Left lung (tissue), 10 donors: Measurements from ENCODE around the gene LRPPRC. TPM values are rescaled to one million over a fixed set of nuclear protein-coding genes. Genes with fewer than 3 reads are reported as not detected.

ENCODE experiments used
- ATAC-seq: fragments of 200-7000 bp; cut with Tn5 transposase; one replicate; pipeline ENCODE4 v1.9.1; 2020; ENCODE audit warnings: moderate library complexity
- DNase-seq, 4 donors: peaks; one replicate each; pipeline ENCODE4 v3.0.0-alpha.2; 2013 to 2020
- H3K27ac ChIP-seq, 2 donors: fragments of 200-600 bp; sonication (generic) in 1 of 2; one replicate each; pipeline versions ENCODE4 v1.5.0 to v1.8.0; 2020 to 2021
- H3K27me3 ChIP-seq, 2 donors: fragments of 200-600 bp; sonication (generic) in 1 of 2; one replicate each; pipeline versions ENCODE4 v1.5.0 to v1.8.0; 2020 to 2021
- H3K36me3 ChIP-seq, 2 donors: fragments of 200-600 bp; sonication (generic) in 1 of 2; one replicate each; pipeline versions ENCODE4 v1.5.0 to v1.8.0; 2020 to 2021
- H3K4me1 ChIP-seq, 2 donors: fragments of 200-600 bp; one replicate each; pipeline ENCODE4 v1.8.0; 2021
- H3K4me3 ChIP-seq, 2 donors: fragments of 200-600 bp; sonication (generic) in 1 of 2; one replicate each; pipeline versions ENCODE4 v1.5.0 to v1.8.0; 2020 to 2021; ENCODE audit warnings: mild to moderate bottlenecking in 1 of 2
- H3K9me3 ChIP-seq, 2 donors: fragments of 200-600 bp; sonication (generic) in 1 of 2; one replicate each; pipeline versions ENCODE4 v1.5.0 to v1.8.0; 2020 to 2021
- intact Hi-C, 2 donors: fragments of 100-400 bp; cut with DNase I; formaldehyde crosslinking; loops; one replicate each; pipeline versions ENCODE4 v1.11.2 to v1.14.2; 2022
- polyA plus RNA-seq, 6 donors: library from polyadenylated mRNA; unstranded; fragments of 120-200 nt; gene quantifications; one replicate each; pipeline ENCODE4 v1.2.1, GENCODE V29; 2013; ENCODE audit not compliant: insufficient read length in 6 of 6
- total RNA-seq, 2 donors: library from RNA; stranded (reverse); fragmentation: NEBNext Ultra II Directional; extraction: Animal tissue kit (Norgen Biotek cat#: 25700); gene quantifications; one replicate each; pipeline ENCODE4 v1.2.1, GENCODE V29; 2021
- TF ChIP-seq, protein P1 (sequence below), 2 donors: fragments of 200-600 bp; sonication (generic) in 1 of 2; IDR thresholded peaks; one replicate each; pipeline versions ENCODE4 v1.5.0 to v1.8.0; 2021; ENCODE audit warnings: antibody characterized with exemption in 2 of 2
- donor health status: DM: no; HTN: yes; CAD: no.
- donor health status: DM: no; HTN: no; CAD: no.

Gene LRPPRC
- total and polyA plus RNA-seq, 8 donors, result 63.1 to 112 (median 98.5) TPM

DNA sequence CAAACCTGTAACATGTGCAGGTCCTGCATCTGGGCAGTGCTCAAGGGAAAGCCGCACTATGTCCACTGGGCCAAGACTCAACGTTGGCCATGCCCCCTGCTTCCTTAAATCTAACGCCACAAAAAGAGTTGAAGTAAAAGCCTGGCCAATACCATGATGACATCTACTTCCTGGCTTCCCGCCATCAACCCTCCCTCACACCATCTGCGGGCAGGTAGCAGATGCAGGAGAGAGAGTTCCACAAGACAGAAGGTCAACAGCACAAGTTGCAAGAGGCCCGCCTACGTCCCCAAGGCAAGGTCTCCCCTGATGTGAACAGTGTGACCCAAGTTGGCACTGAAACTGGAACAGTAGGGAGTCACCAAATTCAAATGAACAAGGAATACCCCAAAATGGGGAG is 108.6 kb downstream of the LRPPRC start:
- Histone ChIP-seq H3K4me3 (no peak overlapping the region), H3K4me1 (peaks cover 6 to 8% of the 10 kb centered on the region in 2 donors), H3K9me3 (no peaks in the 10 kb centered on the region), H3K27me3 (no peaks in the 10 kb centered on the region), H3K27ac (no peak overlapping the region), H3K36me3 (peaks cover 0 to 62% of the 10 kb centered on the region in 2 donors)
- no peak for DNase-seq
- TF ChIP-seq, protein P1, sequence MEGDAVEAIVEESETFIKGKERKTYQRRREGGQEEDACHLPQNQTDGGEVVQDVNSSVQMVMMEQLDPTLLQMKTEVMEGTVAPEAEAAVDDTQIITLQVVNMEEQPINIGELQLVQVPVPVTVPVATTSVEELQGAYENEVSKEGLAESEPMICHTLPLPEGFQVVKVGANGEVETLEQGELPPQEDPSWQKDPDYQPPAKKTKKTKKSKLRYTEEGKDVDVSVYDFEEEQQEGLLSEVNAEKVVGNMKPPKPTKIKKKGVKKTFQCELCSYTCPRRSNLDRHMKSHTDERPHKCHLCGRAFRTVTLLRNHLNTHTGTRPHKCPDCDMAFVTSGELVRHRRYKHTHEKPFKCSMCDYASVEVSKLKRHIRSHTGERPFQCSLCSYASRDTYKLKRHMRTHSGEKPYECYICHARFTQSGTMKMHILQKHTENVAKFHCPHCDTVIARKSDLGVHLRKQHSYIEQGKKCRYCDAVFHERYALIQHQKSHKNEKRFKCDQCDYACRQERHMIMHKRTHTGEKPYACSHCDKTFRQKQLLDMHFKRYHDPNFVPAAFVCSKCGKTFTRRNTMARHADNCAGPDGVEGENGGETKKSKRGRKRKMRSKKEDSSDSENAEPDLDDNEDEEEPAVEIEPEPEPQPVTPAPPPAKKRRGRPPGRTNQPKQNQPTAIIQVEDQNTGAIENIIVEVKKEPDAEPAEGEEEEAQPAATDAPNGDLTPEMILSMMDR (IDR thresholded peaks at IDR 0.05), result no peak
- intact Hi-C loops, result no loop called here
- ATAC-seq, result no peak

DNA sequence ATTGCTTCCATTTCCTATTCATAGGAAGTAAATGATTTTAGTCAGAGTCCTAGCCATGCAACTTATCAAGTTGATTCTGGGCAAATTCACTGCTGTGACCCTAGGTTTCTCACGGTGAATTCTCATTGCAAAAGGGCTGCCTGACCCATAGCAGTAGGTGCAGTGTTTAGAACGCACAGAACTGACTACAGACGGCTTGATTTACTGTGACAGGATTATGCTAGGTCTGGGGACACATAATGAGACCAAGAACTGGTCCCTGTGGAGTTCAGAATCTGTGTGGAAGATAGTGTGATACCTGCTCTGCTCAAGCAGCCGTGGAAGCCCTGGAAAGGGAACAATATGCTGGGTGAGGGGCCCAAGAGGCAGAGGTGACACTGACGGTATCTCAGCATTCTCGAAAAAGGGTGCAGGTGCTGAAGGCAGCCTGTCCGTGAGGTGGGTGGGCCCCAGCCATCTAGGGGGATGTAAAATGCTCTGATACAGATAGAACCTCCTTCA is 110.6 kb downstream of the LRPPRC start:
- Histone ChIP-seq H3K9me3 (no peaks in the 10 kb centered on the region), H3K4me3 (no peak overlapping the region), H3K27ac (no peak overlapping the region), H3K4me1 (peaks cover 4 to 14% of the 10 kb centered on the region in 2 donors), H3K36me3 (peaks cover 0 to 42% of the 10 kb centered on the region in 2 donors), H3K27me3 (no peaks in the 10 kb centered on the region)
- no peak for DNase-seq
- TF ChIP-seq, protein P1 (IDR thresholded peaks at IDR 0.05), result no peak
- no peak for ATAC-seq
- intact Hi-C loops, result no loop called here

DNA sequence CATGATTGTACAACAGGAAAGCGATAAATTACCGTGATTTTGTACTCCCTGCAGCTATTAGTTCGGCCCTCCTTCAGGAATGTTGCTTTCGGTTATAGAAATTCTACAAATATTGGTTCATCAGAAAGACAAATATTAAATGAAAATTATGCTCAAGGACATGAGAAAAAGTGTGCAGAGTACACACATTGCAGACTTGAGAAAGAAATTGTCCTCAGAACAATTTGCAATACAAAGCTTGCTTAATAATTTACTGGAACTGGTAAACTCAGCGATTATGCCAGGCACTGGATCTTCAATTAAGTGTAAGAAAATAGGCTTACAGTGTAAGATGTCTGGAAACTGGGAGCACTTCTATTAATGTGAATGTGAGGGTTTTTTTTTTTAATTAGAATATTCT is 111.1 kb downstream of the LRPPRC start:
- Histone ChIP-seq H3K4me1 (peaks cover 4 to 14% of the 10 kb centered on the region in 2 donors), H3K27me3 (no peaks in the 10 kb centered on the region), H3K4me3 (no peak overlapping the region), H3K9me3 (no peaks in the 10 kb centered on the region), H3K27ac (no peak overlapping the region), H3K36me3 (peaks cover 0 to 37% of the 10 kb centered on the region in 2 donors)
- intact Hi-C loops, result no loop called here
- TF ChIP-seq, protein P1 (IDR thresholded peaks at IDR 0.05), result no peak
- ATAC-seq, result no peak
- DNase-seq, result no peak

DNA sequence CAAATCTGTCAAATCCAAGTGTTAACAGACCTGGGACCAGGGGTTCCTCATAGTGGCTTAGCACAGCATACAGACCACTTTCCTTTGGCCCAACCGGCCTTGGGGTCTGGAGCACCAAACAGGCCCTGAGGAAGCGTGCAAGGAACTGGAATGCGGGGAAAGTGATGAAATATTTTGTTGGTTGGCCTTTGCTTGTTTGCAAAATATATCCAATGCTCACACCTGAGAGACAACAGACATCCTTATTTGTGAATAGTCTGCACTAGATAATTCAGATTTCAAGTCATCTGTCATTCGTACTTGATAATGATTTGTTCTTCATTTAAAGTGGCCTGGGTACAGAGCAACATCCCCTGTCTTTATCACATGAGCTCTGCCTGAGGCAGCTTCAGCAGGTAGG is 113.5 kb downstream of the LRPPRC start:
- Histone ChIP-seq H3K4me3 (no peak overlapping the region), H3K27ac (no peak overlapping the region), H3K27me3 (no peaks in the 10 kb centered on the region), H3K4me1 (peaks cover 4 to 14% of the 10 kb centered on the region in 2 donors), H3K9me3 (no peaks in the 10 kb centered on the region), H3K36me3 (peaks cover 0 to 13% of the 10 kb centered on the region in 2 donors)
- TF ChIP-seq, protein P1 (IDR thresholded peaks at IDR 0.05), result no peak
- intact Hi-C loops, result no loop called here
- DNase-seq (no peak), ATAC-seq (no peak)

DNA sequence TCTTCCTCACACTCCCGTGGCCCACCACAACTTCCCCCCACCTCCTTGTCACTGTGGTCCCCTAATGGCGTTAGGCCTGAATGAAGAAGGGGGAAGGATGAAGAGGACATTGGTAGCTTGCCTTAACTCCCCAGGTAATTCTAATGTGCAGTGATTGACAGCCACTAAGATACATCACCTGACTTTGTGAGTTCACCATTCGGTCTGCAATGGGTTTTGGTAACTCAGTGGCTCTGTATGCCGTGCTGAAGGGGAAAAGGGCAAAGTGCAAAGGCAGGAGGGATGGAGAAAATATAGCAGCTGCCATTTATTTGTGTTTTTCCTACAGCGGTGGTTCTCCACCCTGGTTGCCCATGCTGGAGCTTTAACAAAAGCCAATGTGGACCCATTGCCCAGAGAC is 114.8 kb downstream of the LRPPRC start:
- Histone ChIP-seq H3K27ac (no peak overlapping the region), H3K4me3 (no peak overlapping the region), H3K9me3 (no peaks in the 10 kb centered on the region), H3K27me3 (no peaks in the 10 kb centered on the region), H3K4me1 (peaks cover 4 to 14% of the 10 kb centered on the region in 2 donors), H3K36me3 (no peaks in the 10 kb centered on the region)
- DNase-seq (no peak), ATAC-seq (no peak)
- TF ChIP-seq, protein P1 (IDR thresholded peaks at IDR 0.05), result no peak
- intact Hi-C loops, result no loop called here
